NCI-H2196 treated with DMSO at 0.1 percent for 48 hours (cell line): ENCODE results near the gene ACP7.

Experiments
- DNase-seq: peaks from one replicate; lab custom pipeline; 2025; ENCODE audit not compliant: unreplicated experiment; lab: John Stamatoyannopoulos, UW

The ACP7 gene

DNA sequence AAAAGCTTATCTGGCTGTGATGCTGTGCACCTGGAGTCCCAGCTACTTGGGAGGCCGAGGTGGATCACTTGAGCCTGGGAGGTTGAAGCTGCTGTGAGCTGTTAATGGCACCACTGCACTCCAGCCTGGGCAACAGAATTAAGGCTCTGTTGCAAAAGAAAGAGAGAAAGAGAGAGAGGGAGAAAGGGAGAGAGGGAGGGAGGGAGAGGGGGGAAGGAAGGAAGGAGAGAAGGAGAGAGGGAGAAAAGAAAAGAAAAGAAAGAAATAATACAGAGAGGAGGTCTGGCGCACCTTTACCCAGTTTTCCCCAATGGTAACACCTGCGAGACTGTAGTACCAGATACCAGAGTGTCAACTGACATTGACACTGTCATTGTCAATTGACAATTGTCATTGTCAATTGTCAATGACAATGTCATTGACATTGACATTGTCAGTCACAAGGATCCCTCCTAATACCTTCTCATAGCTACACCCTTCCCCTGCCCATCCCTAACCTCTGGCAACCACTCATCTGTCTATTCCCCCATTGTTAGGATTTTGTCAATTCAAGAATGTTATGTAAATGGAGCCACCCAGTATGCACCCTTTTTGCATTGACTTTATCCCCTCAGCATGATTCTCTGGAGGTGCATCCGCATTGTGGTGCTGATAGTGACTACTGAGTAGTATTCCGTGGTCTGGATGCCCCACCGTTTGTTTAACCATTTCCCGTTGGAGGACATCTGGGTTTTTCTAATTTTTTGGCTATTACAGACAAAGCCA, 62.7 kb downstream of the ACP7 start:
- DNase-seq = no peak

DNA sequence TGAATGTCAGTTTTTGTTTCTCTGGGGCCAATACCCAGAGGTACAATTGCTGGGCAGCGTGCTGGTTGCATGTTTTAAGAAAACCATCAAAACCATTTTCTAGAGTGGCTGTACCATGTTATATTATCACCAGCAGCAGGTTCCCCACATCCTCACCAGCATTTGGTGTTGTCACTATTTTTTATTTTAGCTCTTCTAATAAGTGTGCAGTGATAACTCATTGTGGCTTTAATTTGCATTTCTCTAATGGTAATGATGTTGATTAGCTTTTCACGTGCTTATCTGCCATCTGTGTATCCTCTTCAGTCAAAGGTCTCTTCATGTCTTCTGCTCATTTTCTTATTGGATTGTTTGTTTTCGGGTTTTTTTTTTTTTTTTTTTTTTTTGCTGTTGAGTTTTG, 63.3 kb downstream of the ACP7 start:
- DNase-seq = no peak

DNA sequence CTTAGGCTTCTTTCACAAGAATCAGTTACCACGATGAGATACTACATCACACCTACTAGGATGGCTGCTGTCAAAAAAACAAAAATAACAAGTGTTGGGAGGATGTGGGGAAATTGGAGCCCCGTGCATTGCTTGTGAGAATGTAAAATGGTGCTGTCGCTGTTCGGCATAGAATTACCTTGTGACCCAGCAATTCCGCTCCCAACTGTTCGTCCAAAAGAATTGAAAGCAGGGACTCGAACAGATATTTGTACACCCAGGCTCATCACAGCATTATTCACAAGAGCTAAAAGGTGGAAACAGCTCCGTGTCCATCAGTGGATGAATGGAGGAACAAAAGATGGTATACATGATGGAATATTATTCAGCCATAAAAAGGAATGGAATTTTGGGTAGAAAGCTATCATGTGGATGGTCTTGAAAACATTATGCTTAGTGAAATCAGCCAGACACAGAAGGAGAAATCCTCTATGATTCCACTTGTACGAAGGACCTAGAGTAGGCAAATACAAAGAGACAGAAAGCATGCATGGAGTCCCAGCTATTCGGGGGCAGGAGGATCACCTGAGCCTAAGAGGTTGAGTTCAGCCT, 64.9 kb downstream of the ACP7 start:
- no peak for DNase-seq

- no peak for DNase-seq
Observed at GRCh38 chr19:39150235-39150634, 66.1 kb downstream of the ACP7 start.

- no peak for DNase-seq
Observed at GRCh38 chr19:39150807-39151600, 66.8 kb downstream of the ACP7 start.

- no peak for DNase-seq
Observed at GRCh38 chr19:39152066-39152465, 67.9 kb downstream of the ACP7 start.

DNA sequence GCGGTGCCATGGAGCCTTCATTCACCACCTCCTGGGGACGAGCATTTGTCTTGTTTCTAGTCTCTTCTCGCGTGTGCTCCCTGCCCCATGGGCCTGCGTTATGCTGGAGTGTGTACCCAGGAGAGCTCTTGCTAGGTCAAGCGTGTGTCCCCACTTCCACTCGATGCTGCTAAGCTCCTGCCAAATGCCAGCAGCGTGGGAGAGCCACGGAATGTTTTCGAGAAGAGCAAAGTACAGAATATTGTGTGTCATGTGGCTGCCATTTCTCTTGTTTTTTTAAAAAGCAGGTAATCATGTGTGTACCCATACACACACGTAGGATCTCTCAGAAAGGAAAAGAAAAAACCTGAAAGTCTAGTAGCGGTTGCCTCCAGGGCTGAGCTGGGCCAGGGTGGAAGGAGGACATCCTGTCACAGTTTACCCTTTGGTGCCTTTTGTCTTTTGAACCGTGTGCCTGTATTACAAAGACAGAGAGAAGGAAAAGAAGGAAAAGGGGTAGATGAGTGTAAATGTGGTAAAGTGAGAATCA, 70.0 kb downstream of the ACP7 start:
- no peak for DNase-seq

DNA sequence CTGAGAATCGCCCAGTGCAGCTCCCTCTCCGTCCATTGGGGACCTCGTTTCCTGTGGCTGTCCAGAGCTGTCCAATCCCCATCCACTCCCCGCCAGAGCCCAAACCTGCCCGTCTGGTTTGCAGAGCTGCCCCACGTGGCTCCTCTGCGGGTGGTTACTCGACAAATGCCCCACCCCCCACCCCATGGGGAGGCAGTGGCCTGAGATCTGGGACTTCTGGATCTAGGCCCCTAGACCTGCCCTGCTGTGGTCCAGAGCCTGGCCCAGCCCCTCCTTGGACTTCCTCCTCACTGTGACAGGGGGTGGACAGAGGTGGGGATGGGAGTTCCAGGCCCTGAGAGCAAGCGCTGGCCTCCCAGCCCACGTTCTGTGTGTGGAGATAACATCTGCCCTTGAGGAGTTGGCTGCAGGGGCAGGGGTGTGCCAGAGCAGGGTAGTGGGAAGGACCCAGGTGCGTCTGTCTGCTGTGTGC, 70.5 kb downstream of the ACP7 start:
- DNase-seq = no peak

- DNase-seq = no peak
Observed at GRCh38 chr19:39155114-39155700, 71.0 kb downstream of the ACP7 start.

- DNase-seq = no peak
Observed at GRCh38 chr19:39155741-39156140, 71.6 kb downstream of the ACP7 start.

GRCh38 chr19:39156326-39157230, 72.4 kb downstream of the ACP7 start:
- no peak for DNase-seq

GRCh38 chr19:39157275-39157996, 73.3 kb downstream of the ACP7 start:
- no peak for DNase-seq

GRCh38 chr19:39157997-39158389, 73.8 kb downstream of the ACP7 start:
- no peak for DNase-seq

DNA sequence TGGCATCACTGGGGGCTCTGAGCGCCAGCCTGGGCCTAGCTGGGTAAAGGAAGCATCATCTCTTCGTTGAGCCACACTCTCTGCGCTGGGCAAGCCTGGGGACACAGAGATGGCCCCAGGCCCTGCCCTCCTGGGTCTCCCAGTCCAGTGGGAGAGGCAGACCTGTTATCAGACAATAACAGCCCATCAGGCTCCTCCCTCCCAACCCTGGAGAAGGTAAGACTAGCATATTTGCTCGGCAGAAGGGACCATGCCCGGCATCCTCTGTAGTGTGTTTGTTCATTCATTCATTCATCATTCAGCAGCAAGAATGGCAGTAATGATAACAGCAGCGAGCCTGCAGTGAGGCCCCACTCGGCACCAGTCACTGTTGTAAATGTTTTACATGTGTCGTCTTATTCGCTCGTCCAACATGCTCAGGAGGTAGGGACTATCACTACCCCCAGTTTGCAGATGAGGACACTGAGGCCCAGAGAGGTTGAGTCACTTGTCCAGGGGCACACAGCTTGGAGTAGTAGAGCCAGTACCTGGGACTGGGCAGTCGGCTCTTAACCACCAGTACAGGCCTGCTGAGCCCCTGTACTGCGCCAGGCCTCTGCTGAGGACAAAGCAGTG, 74.6 kb downstream of the ACP7 start:
- no peak for DNase-seq

GRCh38 chr19:39160523-39160861, 76.3 kb downstream of the ACP7 start:
- no peak for DNase-seq
